Tongue (tissue), 3 donors: ENCODE measurements around the gene KIF26A. TPM values are rescaled to one million over a fixed set of nuclear protein-coding genes. Genes with fewer than 3 reads are reported as not detected.
"Not testable (repeated sequence)": the region's sequence is repeated elsewhere in the genome, so short reads cannot be mapped to it uniquely, and the experiment has no call there.

ENCODE experiments used
- DNase-seq: peaks from one replicate; pipeline ENCODE4 v3.0.0-alpha.2; 2015
- small RNA-seq: library from RNA; depleted of rRNA; stranded (forward); fragments of <200 nt; gene quantifications from one replicate; pipeline ENCODE3, GENCODE V24; 2014; ENCODE audit warnings: low replicate concordance
- total RNA-seq: library from RNA; depleted of rRNA; stranded (reverse); fragments of >200 nt; gene quantifications from one replicate; pipeline ENCODE4 v1.2.3, GENCODE V29; 2014

Gene KIF26A
- total RNA-seq, 1 donor from 2014 or later: 14.0 TPM

DNA sequence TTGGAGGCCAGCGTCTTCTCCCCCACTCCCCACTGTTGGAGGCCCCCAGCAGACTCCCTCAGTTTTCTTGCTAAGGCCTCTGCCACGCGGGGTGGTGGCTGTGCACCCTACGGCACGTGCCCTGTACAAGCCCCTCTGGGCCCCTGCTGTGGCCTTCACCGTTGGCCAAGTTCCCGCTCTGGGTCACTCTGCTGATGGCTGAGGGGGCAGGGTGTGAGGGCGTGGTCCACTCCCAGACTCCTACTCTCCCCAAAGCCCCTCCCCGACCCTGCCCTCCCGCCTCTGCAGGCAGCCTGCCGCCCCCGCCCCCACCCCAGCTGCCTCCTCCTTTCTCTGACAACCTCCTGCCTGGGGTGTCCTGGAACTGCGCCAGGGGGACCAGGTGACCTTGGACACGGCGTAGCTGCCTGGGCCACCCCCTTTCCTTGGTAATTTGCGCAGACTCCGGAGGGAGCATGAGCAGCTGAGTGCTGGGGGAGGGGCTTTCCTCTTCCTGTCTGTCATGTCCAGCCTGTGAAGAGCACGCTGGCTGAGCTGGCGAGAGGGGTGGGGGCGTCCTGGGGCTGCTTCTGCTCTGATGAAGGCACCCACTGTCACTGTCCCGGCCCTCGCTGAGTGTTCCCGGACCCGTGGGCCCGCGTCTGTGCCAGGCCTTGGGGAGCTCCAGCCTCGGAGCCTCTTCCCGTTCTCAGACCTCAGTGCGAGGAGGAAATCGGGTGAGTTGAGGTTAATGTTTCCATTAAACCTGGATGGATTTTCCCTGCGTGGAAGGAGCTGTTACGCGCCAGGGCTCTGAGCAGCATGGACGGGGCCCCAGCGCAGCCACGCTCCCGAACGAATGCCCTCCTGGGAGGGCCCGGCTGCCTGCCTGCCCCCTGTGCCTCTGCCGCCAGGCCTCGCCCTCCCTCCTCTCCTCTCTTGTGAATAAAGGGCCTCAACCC lies 85.0 kb downstream of the KIF26A start:
- DNase-seq: peak; percentile 94

- peak; percentile 53 for DNase-seq
Measured at GRCh38 chr14:104224131-104224505, 85.7 kb downstream of the KIF26A start.

- DNase-seq: peak; percentile 55
Measured at GRCh38 chr14:104224506-104225277, 86.3 kb downstream of the KIF26A start.

DNA sequence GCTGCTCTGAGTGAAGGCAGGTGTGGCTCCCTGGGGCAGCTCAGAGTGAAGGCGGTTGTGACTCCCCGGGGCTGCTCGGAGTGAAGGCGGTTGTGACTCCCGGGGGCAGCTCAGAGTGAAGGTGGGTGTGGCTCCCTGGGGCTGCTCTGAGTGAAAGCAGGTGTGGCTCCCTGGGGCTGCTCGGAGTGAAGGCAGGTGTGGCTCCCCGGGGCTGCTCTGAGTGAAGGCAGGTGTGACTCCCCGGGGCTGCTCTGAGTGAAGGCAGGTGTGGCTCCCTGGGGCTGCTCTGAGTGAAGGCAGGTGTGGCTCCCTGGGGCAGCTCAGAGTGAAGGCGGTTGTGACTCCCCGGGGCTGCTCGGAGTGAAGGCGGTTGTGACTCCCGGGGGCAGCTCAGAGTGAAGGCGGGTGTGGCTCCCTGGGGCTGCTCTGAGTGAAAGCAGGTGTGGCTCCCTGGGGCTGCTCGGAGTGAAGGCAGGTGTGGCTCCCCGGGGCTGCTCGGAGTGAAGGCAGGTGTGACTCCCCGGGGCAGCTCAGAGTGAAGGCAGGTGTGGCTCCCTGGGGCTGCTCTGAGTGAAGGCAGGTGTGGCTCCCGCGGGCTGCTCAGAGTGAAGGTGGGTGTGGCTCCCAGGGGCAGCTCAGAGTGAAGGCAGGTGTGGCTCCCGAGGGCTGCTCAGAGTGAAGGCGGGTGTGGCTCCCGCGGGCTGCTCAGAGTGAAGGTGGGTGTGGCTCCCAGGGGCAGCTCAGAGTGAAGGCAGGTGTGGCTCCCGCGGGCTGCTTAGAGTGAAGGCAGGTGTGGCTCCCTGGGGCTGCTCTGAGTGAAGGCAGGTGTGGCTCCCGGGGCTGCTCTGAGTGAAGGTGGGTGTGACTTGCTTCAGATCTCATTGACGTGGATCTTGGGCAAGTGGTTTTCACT lies 87.1 kb downstream of the KIF26A start:
- not testable (repeated sequence) for DNase-seq

GRCh38 chr14:104226421-104227383 lies 88.3 kb downstream of the KIF26A start:
- no peak for DNase-seq

- no peak for DNase-seq
Measured at GRCh38 chr14:104227806-104228205, 89.4 kb downstream of the KIF26A start.

DNA sequence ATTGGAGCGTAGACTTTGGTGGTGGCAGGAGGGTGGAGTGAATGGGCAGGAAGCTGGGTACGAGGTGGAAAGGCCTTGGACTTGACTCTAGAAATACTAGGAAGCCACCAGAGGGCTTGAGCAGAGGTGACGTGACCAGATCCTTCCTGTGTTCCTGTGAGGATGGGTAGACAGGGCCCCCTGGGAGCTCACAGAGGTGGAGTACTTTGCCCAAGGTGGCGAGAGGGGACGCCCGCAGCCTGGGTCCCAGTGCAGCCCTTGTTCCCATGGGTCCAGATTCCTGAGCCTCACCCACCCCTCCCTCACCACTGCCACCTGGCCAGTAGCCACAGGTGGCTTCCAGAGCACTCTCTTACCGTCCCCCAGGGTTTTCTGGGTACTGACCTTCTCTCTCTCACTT lies 89.8 kb downstream of the KIF26A start:
- DNase-seq: no peak

- no peak for DNase-seq
Measured at GRCh38 chr14:104228716-104229533, 90.5 kb downstream of the KIF26A start.

DNA sequence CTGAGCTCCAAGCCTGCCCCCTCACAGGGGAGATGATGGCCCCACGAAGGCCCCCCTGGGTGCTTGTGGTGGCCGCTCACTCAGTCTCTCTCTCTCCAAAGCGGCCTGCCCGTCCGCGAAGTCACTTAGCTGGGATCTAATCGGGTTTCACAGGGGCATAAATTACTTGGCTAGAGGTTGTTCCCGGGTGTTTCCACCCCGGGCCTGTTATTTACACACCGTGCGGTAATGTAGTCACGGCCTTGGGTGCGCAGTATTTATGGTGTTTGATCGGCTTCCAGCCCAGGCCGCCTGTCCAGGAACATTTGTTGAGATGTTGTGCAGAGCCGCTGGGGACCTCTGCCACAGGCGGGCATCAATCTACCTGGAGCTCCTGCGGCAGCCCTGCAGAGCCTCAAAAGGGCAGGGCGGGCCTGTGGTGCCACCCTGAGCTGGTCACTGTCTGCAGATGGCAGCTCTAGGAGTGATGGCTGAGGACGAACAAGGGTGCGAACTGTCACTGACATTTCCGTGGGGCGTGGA lies 91.2 kb downstream of the KIF26A start:
- DNase-seq: no peak

- no peak for DNase-seq
Measured at GRCh38 chr14:104230119-104230815, 91.9 kb downstream of the KIF26A start.

Small RNA genes lying within 50 kb of the gene (small RNA-seq; reads per million reads assigned to genes)
- gene MIR203A: 1,028 reads per million, percentile 99 among the genes with 10 or more reads in this experiment

Other genes starting within 250 kb of the KIF26A start
- gene TDRD9, start 210.1 kb upstream of the KIF26A start, total RNA-seq: 1.0 TPM
- not detected for gene RD3L, start 196.1 kb upstream of the KIF26A start, total RNA-seq
- gene ASPG, start 52.9 kb upstream of the KIF26A start, total RNA-seq: 0.82 TPM